Hematopoietic multipotent progenitor cell (in vitro differentiated cells): Measurements from ENCODE around the gene AFDN. TPM values are rescaled to one million over a fixed set of nuclear protein-coding genes. Genes with fewer than 3 reads are reported as not detected.
A peak's percentile ranks its signal among the peaks of the same experiment; 100 is the strongest.

Experiments
- DNase-seq, 3 donors: peaks; one replicate each; pipeline ENCODE4 v3.0.0-alpha.2; 2011 to 2015; ENCODE audit warnings: low read depth in 2 of 3, low spot score in 2 of 3
- total RNA-seq: library from RNA; depleted of rRNA; stranded (reverse); fragments of >200 nt; gene quantifications from one replicate; pipeline ENCODE4 v1.2.3, GENCODE V29; 2012

The AFDN gene
- total RNA-seq, 1 donor, result 3.2 TPM

GRCh38 chr6:167944130-167944529 lies 117.4 kb downstream of the AFDN start:
- no peak for DNase-seq

- DNase-seq, result no peak
These were observed 119.3 kb downstream of the AFDN start for GRCh38 chr6:167946007-167946406.

GRCh38 chr6:167946604-167947003 lies 119.9 kb downstream of the AFDN start:
- no peak for DNase-seq

- DNase-seq, result no peak
These were observed 121.0 kb downstream of the AFDN start for GRCh38 chr6:167947716-167948115.

- DNase-seq, result no peak
These were observed 122.0 kb downstream of the AFDN start for GRCh38 chr6:167948716-167949115.

GRCh38 chr6:167949121-167949684 lies 122.5 kb downstream of the AFDN start:
- DNase-seq, result no peak

GRCh38 chr6:167951781-167952511 lies 125.2 kb downstream of the AFDN start:
- DNase-seq, result no peak

- no peak for DNase-seq
These were observed 125.8 kb downstream of the AFDN start for GRCh38 chr6:167952512-167952859.

GRCh38 chr6:167953551-167953950 lies 126.8 kb downstream of the AFDN start:
- no peak for DNase-seq

- DNase-seq, result no peak
These were observed 127.4 kb downstream of the AFDN start for GRCh38 chr6:167954151-167954550.

GRCh38 chr6:167956491-167956890 lies 129.8 kb downstream of the AFDN start:
- no peak for DNase-seq

- DNase-seq, result no peak
These were observed 130.3 kb downstream of the AFDN start for GRCh38 chr6:167956983-167957492.

GRCh38 chr6:167957626-167958025 lies 130.9 kb downstream of the AFDN start:
- DNase-seq, result no peak

GRCh38 chr6:167960579-167960978 lies 133.9 kb downstream of the AFDN start:
- no peak for DNase-seq

- DNase-seq, result no peak
These were observed 136.0 kb downstream of the AFDN start for GRCh38 chr6:167962711-167963110.

- DNase-seq, result no peak
These were observed 136.9 kb downstream of the AFDN start for GRCh38 chr6:167963589-167964057.

- DNase-seq, result no peak
These were observed 139.2 kb downstream of the AFDN start for GRCh38 chr6:167965592-167966539.

- no peak for DNase-seq
These were observed 139.8 kb downstream of the AFDN start for GRCh38 chr6:167966540-167966905.

GRCh38 chr6:167968091-167968490 lies 141.4 kb downstream of the AFDN start:
- DNase-seq, result peak in 1 of 3 donors; percentile 28

- no peak for DNase-seq
These were observed 143.5 kb downstream of the AFDN start for GRCh38 chr6:167970230-167970629.

GRCh38 chr6:167972193-167972592 lies 145.5 kb downstream of the AFDN start:
- DNase-seq, result no peak
